HUES48 (cell line): Measurements from ENCODE around the gene WARS2.
"Not testable (repeated sequence)": the region's sequence is repeated elsewhere in the genome, so short reads cannot be mapped to it uniquely, and the experiment has no call there.

Experiments
- H3K27ac ChIP-seq: one replicate; pipeline ENCODE4 v1.7.0; 2013; ENCODE audit warnings: low read depth, low read length, inconsistent platforms
- H3K27me3 ChIP-seq: 2 replicates; pipeline ENCODE4 v1.6.1; 2013; ENCODE audit warnings: mild to moderate bottlenecking, low read length; ENCODE audit not compliant: control insufficient read depth, insufficient read depth
- H3K36me3 ChIP-seq: 2 replicates; pipeline ENCODE4 v1.6.1; 2013; ENCODE audit warnings: low read length; ENCODE audit not compliant: control insufficient read depth, insufficient read depth
- H3K4me1 ChIP-seq: 2 replicates; pipeline ENCODE4 v1.6.1; 2013; ENCODE audit warnings: mild to moderate bottlenecking, low read length; ENCODE audit not compliant: control insufficient read depth, insufficient read depth
- H3K4me3 ChIP-seq: 2 replicates; pipeline ENCODE4 v1.5.1; 2013; ENCODE audit warnings: mild to moderate bottlenecking, low read depth, low read length
- H3K9ac ChIP-seq: 2 replicates; pipeline ENCODE4 v1.6.1; 2013; ENCODE audit warnings: mild to moderate bottlenecking, low read depth, low read length, moderate library complexity
- H3K9me3 ChIP-seq: 2 replicates; pipeline ENCODE4 v1.6.1; 2013; ENCODE audit warnings: low read length; ENCODE audit not compliant: control insufficient read depth, insufficient read depth

Gene WARS2

GRCh38 chr1:119139857-119140176, 636 bp downstream of the WARS2 start:
- Histone ChIP-seq H3K9ac (peak overlapping the region; percentile 16; the same call in 1 of the 2 replicates), H3K27ac (peak overlapping the region; percentile 97), H3K4me1 (peaks cover 15% of the 10 kb centered on the region), H3K9me3 (no peaks in the 10 kb centered on the region), H3K36me3 (no peaks in the 10 kb centered on the region), H3K27me3 (no peaks in the 10 kb centered on the region), H3K4me3 (peak overlapping the region; percentile 81)

DNA sequence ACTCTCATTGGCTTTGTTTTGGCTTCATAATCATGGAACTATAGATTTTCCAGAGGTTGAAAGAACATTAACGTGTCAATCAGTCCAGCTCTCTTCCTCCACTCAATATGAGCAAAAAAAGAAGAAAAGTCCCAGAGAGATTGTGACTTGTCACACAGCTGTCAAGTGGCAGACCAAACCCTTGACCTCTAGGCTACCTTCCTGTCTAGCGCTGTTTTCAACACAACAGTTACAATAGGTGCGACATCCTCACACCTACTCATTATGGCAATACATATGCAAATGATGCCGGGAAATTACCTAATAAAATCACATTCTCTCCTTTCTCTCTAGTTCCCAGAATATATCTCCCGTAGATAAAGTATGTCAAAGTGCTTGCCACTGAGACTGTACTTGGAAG, 1.1 kb downstream of the WARS2 start:
- H3K4me1 ChIP-seq, result peaks cover 15% of the 10 kb centered on the region
- H3K9ac ChIP-seq, result no peak overlapping the region
- peak overlapping the region; percentile 97 for H3K27ac ChIP-seq
- no peaks in the 10 kb centered on the region for H3K9me3 ChIP-seq
- no peaks in the 10 kb centered on the region for H3K36me3 ChIP-seq
- no peaks in the 10 kb centered on the region for H3K27me3 ChIP-seq
- peak overlapping the region; percentile 81 for H3K4me3 ChIP-seq

DNA sequence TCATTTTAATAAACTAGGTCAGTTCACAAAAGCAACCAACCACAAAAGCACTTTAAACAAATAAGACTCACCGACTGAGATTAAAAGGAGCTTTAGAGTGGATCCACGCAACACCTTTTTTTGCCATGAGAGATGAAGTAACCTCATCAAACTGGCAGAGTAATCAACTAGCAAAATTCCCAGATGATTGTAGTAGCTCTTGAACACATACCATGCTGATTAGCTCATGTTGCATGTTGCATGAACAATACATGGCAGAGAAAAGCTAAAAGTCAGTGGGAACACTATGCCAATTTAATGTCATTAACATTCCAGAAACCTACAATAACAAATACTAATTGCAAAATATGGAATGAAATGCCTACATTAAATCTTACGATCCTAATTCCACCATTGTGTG, 4.1 kb downstream of the WARS2 start:
- H3K4me3 ChIP-seq, result no peak overlapping the region
- no peaks in the 10 kb centered on the region for H3K9me3 ChIP-seq
- no peak overlapping the region for H3K27ac ChIP-seq
- peaks cover 18% of the 10 kb centered on the region for H3K4me1 ChIP-seq
- no peaks in the 10 kb centered on the region for H3K36me3 ChIP-seq
- no peaks in the 10 kb centered on the region for H3K27me3 ChIP-seq
- no peak overlapping the region for H3K9ac ChIP-seq

DNA sequence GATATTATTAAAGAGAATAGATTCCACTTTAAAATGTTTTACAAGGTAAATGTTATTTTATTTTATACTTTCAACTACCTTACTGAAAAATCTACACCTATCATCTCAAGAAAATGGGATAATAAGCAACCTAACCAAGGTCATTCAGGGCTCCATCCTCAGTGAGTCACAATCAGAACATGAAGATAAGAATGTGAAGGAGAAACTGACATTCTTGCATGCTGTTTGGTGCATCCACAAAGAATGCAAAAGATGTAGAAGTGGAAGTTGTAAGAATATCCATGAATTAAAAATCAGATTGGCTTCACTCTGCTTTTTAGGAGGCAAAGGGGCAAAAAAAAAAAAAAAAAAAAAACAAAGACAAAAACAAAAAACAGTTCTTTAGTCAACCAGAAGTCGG, 6.5 kb downstream of the WARS2 start:
- no peaks in the 10 kb centered on the region for H3K27me3 ChIP-seq
- H3K27ac ChIP-seq, result no peak overlapping the region
- H3K4me1 ChIP-seq, result peaks cover 7% of the 10 kb centered on the region; the same call in 1 of the 2 replicates
- no peaks in the 10 kb centered on the region for H3K9me3 ChIP-seq
- H3K36me3 ChIP-seq, result no peaks in the 10 kb centered on the region
- H3K4me3 ChIP-seq, result no peak overlapping the region
- H3K9ac ChIP-seq, result no peak overlapping the region

DNA sequence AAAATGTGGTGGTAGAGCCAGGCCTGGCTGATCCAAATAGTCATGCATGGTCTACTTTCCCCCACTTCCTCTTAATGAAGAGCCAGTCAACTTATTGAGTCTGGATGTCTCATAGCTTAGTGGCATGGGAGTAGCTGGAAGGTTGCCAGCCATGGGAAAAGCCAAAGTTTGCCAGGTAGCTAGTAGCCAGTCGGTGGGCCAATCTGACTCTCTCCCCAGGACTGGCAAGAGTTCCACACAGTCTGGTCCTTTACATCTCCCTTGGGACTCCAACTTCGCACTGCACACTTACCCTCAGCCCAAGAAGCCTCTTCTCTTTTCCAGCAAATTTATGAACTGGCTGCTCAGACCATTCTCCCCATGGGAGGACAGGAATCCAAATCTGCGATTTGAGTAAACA, 8.3 kb downstream of the WARS2 start:
- no peaks in the 10 kb centered on the region for H3K9me3 ChIP-seq
- H3K27me3 ChIP-seq, result no peaks in the 10 kb centered on the region
- H3K4me3 ChIP-seq, result no peak overlapping the region
- no peak overlapping the region for H3K9ac ChIP-seq
- H3K36me3 ChIP-seq, result no peaks in the 10 kb centered on the region
- no peak overlapping the region for H3K27ac ChIP-seq
- peaks cover 5% of the 10 kb centered on the region; the same call in 1 of the 2 replicates for H3K4me1 ChIP-seq

GRCh38 chr1:119125874-119126273, 14.6 kb downstream of the WARS2 start:
- H3K9me3 ChIP-seq, result no peaks in the 10 kb centered on the region
- no peak overlapping the region for H3K9ac ChIP-seq
- H3K4me1 ChIP-seq, result no peaks in the 10 kb centered on the region
- no peaks in the 10 kb centered on the region for H3K36me3 ChIP-seq
- H3K27ac ChIP-seq, result no peak overlapping the region
- H3K27me3 ChIP-seq, result no peaks in the 10 kb centered on the region
- no peak overlapping the region for H3K4me3 ChIP-seq

- H3K4me3 ChIP-seq, result no peak overlapping the region
- no peak overlapping the region for H3K9ac ChIP-seq
- no peaks in the 10 kb centered on the region for H3K27me3 ChIP-seq
- H3K27ac ChIP-seq, result no peak overlapping the region
- H3K36me3 ChIP-seq, result no peaks in the 10 kb centered on the region
- H3K9me3 ChIP-seq, result no peaks in the 10 kb centered on the region
- H3K4me1 ChIP-seq, result no peaks in the 10 kb centered on the region
These were observed 15.7 kb downstream of the WARS2 start for GRCh38 chr1:119124764-119125163.

DNA sequence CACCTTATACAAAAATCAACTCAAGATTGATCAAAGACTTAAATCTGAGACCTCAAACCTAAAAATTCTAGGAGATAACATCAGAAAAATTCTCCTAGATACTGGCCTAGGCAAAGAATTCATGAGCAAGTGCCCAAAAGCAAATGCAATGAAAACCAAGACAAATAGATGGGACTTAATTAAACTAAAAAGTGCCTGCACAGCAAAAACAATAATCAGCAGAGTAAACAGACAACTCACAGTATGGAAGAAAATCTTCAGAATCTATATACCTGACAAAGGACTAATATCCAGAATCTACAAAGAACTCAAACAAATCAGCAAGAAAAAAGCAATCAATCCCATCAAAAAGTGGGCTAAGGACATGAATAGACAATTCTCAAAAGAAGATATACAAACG, 18.6 kb downstream of the WARS2 start:
- not testable (repeated sequence) for H3K4me1 ChIP-seq, H3K27ac ChIP-seq, H3K4me3 ChIP-seq, H3K9me3 ChIP-seq, H3K36me3 ChIP-seq, H3K9ac ChIP-seq, H3K27me3 ChIP-seq

- Histone ChIP-seq H3K27ac (peak overlapping the region; percentile 5), H3K36me3 (no peaks in the 10 kb centered on the region), H3K27me3 (no peaks in the 10 kb centered on the region), H3K4me3 (no peak overlapping the region), H3K9me3 (no peaks in the 10 kb centered on the region), H3K9ac (no peak overlapping the region; the same call in 1 of the 2 replicates), H3K4me1 (peaks cover 23% of the 10 kb centered on the region)
These were observed 23.7 kb downstream of the WARS2 start for GRCh38 chr1:119116725-119117124.

DNA sequence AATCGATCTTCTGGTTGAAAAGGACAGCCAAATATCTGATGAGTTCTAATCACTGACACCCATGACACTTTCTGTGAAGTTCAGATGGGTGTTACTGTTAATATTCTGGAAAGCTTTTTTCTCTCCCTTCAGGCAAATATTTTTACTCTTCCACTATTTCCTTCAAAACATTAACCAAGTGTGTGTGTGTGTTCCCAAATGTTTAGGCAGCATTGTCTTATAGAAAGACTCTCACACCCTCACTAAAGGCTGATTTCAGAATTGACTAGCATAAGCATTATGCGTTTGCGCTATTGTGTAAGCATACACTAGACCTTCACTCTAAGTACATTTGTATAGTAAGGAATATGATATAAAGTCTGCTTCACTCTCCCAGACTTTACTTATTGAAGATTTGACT, 24.7 kb downstream of the WARS2 start:
- Histone ChIP-seq H3K27ac (no peak overlapping the region), H3K27me3 (no peaks in the 10 kb centered on the region), H3K4me3 (no peak overlapping the region), H3K36me3 (no peaks in the 10 kb centered on the region), H3K9me3 (no peaks in the 10 kb centered on the region), H3K9ac (no peak overlapping the region), H3K4me1 (peaks cover 23% of the 10 kb centered on the region)

- Histone ChIP-seq H3K36me3 (no peaks in the 10 kb centered on the region), H3K4me1 (peaks cover 23% of the 10 kb centered on the region), H3K27me3 (no peaks in the 10 kb centered on the region), H3K9me3 (no peaks in the 10 kb centered on the region), H3K4me3 (no peak overlapping the region), H3K27ac (no peak overlapping the region), H3K9ac (no peak overlapping the region)
These were observed 25.1 kb downstream of the WARS2 start for GRCh38 chr1:119115311-119115710.

GRCh38 chr1:119114786-119115185, 25.7 kb downstream of the WARS2 start:
- no peaks in the 10 kb centered on the region for H3K36me3 ChIP-seq
- peaks cover 23% of the 10 kb centered on the region for H3K4me1 ChIP-seq
- H3K9me3 ChIP-seq, result no peaks in the 10 kb centered on the region
- H3K27me3 ChIP-seq, result no peaks in the 10 kb centered on the region
- H3K4me3 ChIP-seq, result no peak overlapping the region
- H3K9ac ChIP-seq, result no peak overlapping the region
- no peak overlapping the region for H3K27ac ChIP-seq
